Activated CD8-positive, alpha-beta memory T cell treated with anti-CD3 and anti-CD28 coated beads for 48 hours (primary cell): ENCODE results near the gene NEU1.
"Not testable (repeated sequence)": the region's sequence is repeated elsewhere in the genome, so short reads cannot be mapped to it uniquely, and the experiment has no call there.

ENCODE experiments used
- DNase-seq, 3 experiments: peaks; one replicate each; pipeline ENCODE4 v3.0.0-alpha.2; 2020; ENCODE audit warnings: low read depth in 2 of 3, low spot score in 2 of 3

Gene NEU1

GRCh38 chr6:31875877-31876276 lies 13.3 kb upstream of the NEU1 start:
- no peak for DNase-seq

GRCh38 chr6:31874836-31875572 lies 12.4 kb upstream of the NEU1 start:
- no peak for DNase-seq

GRCh38 chr6:31874084-31874670 lies 11.6 kb upstream of the NEU1 start:
- DNase-seq: no peak

DNA sequence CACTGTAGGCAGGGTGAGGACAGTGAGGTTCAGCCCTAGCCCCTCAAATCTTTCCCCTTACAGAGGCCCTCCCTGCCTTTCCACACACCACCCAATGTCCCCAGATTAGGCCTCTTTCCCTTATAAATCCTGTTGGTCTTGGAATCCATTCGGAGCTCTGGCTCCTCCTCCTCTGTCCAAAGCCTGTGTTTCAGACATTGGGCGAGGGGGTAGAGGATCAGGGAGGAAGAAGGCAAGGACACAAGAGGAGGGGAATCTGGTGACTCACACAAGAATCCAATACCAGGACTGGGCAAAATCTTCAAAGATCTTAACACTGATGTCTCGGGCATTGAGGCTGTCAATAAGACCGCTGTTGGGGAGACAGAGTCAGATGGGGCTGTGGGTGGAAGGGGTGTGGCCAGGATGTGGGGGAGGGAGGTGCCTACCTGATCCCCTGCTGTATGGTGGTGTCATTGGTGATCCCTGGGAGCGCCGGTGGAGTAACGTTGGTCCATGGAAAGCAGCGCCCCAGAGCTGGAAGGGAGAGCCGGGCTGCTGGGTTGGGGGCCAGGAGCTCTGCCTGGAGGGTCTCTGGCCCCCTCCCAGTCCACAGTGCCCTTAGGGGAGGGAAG lies 8.5 kb upstream of the NEU1 start:
- DNase-seq: no peak

GRCh38 chr6:31870385-31870921 lies 7.8 kb upstream of the NEU1 start:
- no peak for DNase-seq

DNA sequence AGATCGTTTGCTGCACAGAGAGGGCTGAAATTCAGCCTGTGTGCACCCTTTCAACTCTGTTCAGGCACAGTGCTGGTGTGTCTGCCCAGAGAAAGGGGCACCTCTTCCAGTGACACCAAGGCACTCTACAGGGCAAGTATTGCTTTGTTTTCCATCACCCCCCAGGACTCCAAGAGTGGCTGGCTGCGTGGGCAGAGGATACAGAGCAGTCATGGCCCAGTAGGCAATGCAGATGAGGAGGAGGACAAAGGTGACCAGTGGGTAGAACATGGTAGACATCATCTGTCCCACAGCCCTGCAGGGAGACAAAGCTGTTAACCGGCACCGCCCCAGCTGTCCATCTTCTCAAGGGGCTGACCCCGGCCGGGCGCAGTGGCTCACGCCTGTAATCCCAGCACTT lies 6.7 kb upstream of the NEU1 start:
- DNase-seq: no peak

DNA sequence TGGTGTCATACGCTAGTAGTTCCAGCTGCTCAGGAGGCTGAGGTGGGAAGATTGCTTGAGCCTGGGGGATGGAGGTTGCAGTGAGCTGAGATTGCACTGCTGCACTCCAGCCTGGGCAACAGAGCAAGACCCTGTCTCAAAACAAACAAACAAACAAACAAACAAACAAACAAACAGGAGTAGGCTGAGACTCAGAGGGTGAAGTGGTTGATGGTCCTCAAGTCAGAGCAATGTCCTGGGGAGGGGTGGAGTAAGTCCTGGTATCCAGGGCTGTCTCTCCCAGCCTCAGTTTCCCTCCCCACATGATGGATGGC lies 6.0 kb upstream of the NEU1 start:
- DNase-seq: not testable (repeated sequence)

DNA sequence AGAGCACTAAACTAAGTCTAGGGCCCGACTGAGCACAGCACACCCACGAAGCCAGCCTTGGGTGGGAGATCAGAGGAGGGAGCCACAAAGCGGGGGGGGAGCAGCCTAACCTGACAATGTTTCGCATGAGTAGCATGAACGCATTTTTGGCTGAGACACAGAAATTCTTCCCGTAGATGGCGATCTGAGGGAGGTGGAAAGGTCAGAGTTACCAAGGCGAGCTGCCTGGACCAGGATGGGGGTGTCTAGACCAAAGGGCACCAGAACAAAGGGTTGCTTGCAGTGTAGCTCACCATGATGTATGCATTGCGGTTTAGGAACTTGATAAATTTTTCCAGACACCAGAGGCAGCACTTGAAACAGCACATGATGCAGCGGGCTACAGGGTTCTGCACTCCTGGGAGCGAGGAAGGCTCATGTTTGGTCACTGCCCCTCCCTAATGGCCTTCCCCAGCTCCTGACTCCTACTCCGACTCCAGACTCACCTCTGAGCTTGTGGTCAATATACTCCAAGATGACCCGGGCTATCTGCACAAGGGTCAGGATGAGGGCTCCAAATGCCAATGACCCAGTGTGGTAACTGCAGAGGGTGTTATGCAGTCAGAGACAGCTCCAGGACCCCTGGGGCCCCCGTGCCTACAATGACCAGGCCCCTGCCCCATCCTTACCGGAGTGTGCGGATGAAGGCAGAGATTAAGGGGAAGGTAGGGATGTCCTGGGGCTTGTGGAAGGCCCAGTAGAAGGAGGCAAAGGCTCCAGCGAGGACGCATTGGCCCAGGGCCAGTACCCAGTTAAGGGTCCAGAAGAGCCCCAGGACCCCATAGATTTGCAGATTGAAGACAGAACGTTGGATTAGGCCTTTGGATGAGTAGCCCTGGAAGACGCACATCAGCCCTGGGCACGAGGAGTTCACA lies 2.8 kb upstream of the NEU1 start:
- no peak for DNase-seq

DNA sequence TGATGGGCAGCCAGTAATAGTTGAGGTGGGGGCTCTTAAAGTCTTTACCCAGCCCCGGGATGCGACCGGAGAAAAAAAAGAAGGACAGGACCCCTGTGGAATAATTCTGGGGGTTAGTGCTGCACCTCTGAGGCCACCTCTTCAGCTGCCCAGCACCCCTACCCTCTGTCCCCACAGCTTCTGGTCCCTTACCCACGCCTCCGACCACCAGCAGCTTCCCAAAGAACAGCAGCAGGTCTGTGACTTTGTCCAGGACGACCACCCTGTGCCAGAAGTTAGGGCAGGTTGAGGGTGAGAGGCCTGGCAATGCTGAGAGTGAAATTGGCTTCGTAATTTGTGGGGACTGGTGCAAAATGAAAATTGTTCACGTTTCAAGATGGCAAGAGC lies 2.2 kb upstream of the NEU1 start:
- DNase-seq: no peak

GRCh38 chr6:31864123-31864562 lies 1.5 kb upstream of the NEU1 start:
- DNase-seq: not testable (repeated sequence)

- no peak for DNase-seq
These were observed 690 bp downstream of the NEU1 start for GRCh38 chr6:31861919-31862343.

- DNase-seq: no peak
These were observed 1.5 kb downstream of the NEU1 start for GRCh38 chr6:31861150-31861549.

DNA sequence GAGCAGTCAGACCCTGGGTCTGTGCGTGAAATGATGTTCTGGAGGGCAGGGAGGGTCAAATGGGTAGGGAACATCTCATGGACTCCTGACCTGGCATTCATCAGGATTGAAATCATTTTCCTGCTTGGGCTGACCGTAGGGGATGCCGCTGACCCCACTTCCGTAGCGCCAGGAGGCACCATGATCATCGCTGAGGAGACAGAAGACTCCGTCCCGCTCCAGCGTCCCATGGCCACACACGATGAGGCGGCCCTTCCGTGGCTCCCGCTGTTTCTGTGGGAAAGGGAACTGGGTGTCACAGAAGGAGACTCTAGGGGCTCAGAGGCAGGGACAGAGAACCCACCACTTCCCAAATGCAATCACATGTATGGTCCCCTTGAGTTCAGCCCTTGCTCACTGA lies 2.3 kb downstream of the NEU1 start:
- DNase-seq: no peak

DNA sequence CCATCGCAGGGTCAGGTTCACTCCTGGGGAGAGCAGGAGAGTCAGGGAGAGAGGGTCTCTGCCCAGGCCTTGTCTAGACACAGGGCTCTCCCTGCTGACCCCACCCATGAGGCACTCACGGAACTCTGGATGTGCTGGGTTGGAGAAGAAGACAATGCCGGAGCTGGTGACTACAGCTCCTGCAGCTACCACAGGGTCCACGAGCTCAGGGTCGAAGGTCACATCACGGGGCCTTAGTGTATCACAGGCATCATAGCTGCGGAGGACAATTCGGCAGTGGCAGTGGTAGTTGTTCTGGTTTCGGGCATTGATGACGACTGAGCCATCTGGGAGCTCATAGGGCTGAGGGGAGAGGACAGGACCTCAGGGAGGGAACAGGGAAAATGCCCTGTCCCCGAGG lies 2.7 kb downstream of the NEU1 start:
- DNase-seq: no peak

DNA sequence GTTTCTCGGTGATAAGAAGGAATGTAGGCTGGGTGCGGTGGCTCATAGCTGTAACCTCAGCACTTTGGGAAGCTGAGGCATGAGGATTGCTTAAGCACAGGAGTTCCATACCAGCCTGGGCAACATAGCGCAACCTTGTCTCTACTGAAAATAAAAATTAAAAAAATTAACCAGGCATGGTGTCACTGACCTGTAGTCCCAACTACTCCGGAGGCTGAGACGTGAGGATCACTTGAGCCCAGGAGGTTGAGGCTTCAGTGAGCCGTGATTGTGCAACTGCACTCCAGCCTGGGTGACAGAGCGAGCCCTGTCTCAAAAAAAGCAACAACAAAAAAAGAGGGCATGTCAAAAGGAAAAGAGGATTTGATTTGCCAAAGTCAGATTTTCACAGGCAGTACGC lies 3.9 kb downstream of the NEU1 start:
- no peak for DNase-seq

DNA sequence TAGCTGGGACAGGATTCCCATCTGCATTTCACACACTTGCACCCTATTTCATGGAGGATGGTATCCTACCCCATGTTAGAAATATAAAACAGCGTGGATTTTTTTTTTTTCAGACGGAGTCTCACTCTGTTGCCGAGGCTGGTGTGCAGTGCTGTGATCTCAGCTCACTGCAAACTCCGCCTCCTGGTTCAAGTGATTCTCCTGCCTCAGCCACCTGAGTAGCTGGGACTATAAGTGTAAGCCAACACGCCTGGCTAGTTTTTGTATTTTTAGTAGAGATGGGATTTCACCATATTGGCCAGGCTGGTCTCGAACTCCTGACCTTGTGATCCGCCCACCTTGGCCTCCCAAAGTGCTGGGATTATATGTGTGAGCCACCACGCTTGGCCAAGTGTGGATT lies 4.8 kb downstream of the NEU1 start:
- DNase-seq: not testable (repeated sequence)

DNA sequence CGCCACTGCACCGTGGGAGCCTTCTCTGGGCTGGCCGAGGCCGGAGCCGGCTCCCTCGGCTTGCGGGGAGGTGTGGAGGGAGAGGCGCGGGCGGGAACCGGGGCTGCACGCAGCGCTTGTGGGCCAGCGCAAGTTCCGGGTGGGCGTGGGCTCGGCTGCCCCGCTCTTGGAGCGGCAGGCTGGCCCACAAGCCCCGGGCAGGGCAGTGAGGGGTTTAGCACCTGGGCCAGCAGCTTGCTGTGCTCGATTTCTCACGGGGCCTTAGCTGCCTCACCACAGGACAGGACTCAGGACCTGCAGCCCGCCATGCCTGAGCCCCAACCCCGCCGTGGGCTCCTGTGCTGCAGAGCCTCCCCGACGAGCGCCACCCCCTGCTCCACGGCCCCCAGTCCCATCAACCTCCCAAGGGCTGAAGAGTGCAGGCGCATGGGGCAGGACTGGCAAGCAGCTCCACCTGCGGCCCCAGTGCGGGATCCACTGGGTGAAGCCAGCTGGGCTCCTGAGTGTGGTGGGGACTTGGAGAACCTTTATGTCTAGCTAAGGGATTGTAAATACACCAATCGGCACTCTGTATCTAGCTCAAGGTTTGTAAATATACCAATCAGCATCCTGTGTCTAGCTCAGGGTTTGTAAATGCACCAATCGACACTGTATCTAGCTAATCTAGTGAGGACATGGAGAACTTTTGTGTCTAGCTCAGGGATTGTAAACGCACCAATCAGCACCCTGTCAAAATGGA lies 10.5 kb downstream of the NEU1 start:
- DNase-seq: not testable (repeated sequence)

DNA sequence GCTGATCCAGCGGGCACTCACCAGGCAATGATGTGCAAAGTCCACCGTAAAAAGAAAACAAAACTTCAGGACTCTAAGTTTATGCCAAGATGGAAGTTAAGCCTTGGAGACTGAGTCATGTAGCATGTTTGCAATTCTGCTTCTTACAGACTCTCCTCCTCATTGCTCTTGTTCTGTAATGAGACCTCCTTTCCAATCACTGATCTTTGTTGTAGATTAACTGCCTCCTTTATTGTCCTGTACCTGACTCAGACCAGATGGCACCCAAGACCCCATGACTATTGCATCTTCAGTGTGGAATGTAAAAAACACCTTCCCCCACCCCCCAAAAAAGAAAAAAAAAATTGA lies 11.2 kb downstream of the NEU1 start:
- DNase-seq: no peak

DNA sequence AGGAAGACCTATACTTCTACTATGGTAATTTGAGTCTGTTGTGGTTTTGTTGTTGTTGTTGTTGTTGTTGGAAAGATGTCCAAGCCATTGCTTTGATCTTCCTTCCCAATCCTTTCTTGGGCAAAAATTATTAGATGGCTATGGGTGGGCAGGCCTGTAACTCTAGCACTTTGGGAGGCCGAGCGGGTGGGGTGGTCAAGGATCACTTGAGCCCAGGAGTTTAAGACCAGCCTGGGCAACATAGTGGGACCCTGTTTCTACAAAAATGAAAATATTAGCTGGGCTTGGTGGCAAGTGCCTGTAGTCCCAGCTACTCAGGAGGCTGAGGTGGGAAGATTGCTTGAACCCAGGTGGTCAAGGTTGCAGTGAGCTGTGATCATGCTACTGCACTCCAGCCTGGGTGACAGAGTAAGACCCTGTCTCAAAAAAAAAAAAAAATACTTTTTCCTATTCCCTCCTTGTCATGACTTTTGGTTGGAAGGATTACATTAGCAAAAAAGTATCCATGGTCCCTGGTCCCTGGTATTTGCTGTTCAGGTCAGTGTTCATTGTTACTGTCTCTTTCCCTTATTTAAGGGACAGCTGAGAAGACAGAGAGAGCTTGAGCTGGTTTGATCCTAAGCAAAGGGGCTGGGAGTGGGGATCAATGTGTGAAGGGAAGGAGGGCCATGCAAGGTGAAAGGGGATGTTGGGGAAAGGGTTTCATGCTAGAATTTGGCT lies 11.7 kb downstream of the NEU1 start:
- no peak for DNase-seq

DNA sequence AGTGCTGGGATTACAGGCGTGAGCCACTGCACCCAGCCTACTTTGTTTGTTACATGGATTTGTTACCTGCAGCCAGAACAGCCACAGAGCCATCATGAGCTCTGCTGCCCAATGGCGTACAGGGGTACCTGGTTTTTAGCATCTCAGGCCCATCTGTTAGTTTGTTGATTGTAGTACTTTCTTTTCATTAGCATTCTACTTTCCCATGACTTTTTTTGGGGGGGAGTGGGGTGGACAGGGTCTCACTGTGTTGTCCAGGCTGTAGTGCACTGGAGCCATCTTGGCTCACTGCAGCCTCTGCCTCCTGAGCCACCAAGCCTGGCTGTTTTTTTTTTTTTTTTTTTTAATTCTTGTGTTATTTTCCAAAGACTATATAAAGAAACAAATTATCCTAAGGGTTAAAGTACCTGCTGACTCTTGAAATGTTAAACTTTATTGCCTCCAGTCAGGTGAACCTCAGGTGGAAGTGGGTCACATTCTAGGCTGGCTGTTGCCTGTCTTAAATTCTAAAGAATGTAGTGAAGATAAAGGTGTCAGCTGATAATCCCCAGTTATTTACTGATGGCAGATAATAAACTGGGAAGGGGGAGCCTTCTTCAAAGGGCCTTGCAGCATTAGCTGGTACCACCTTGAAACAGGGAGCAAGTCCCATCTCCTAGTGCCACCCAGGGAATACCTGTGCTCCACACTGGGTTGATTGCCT lies 15.2 kb downstream of the NEU1 start:
- DNase-seq: no peak
